Measurements from ENCODE around the gene JAM2.

The JAM2 gene

GRCh38 chr21:25722631-25723030 is 83.6 kb downstream of the JAM2 start:
- no peak for DNase-seq

GRCh38 chr21:25732091-25732760 is 93.2 kb downstream of the JAM2 start:
- DNase-seq = no peak

GRCh38 chr21:25733859-25734653 is 95.0 kb downstream of the JAM2 start:
- DNase-seq = no peak

- DNase-seq = no peak
Observed at GRCh38 chr21:25734654-25734903, 95.5 kb downstream of the JAM2 start.

- DNase-seq = peak; percentile 97
Observed at GRCh38 chr21:25734904-25735645, 96.0 kb downstream of the JAM2 start, which contains the start of the genes ATP5PF and GABPA. Gene ATP5PF (minus strand): TSS chr21:25734904. CDS start chr21:25729794, 5,110 bp downstream. Gene GABPA (plus strand): TSS chr21:25734972. CDS start chr21:25741599, 6,627 bp downstream.

- DNase-seq = peak; percentile 52
Observed at GRCh38 chr21:25735646-25736597, 96.9 kb downstream of the JAM2 start.

- no peak for DNase-seq
Observed at GRCh38 chr21:25737421-25737820, 98.4 kb downstream of the JAM2 start.

- no peak for DNase-seq
Observed at GRCh38 chr21:25742900-25743299, 103.8 kb downstream of the JAM2 start.

GRCh38 chr21:25744854-25745253 is 105.8 kb downstream of the JAM2 start:
- DNase-seq = no peak

- no peak for DNase-seq
Observed at GRCh38 chr21:25750085-25750484, 111.0 kb downstream of the JAM2 start.

GRCh38 chr21:25752416-25752815 is 113.4 kb downstream of the JAM2 start:
- DNase-seq = no peak

GRCh38 chr21:25756190-25756932 is 117.3 kb downstream of the JAM2 start:
- no peak for DNase-seq

- no peak for DNase-seq
Observed at GRCh38 chr21:25757531-25757930, 118.5 kb downstream of the JAM2 start.

GRCh38 chr21:25759573-25759972 is 120.5 kb downstream of the JAM2 start:
- no peak for DNase-seq

GRCh38 chr21:25760061-25760460 is 121.0 kb downstream of the JAM2 start:
- no peak for DNase-seq

GRCh38 chr21:25760677-25761076 is 121.6 kb downstream of the JAM2 start:
- DNase-seq = no peak

GRCh38 chr21:25764065-25764464 is 125.0 kb downstream of the JAM2 start:
- no peak for DNase-seq

All from DMS79 (cell line).